HG03575 (cell line): Measurements from ENCODE around the gene MAPK8IP2.
"Not testable (repeated sequence)": the region's sequence is repeated elsewhere in the genome, so short reads cannot be mapped to it uniquely, and the experiment has no call there.

ENCODE experiments used
- ATAC-seq: cut with Tn5 transposase; IDR thresholded peaks from one replicate; pipeline ENCODE4 v1.9.1; 2021; ENCODE audit not compliant: unreplicated experiment, insufficient number of reproducible peaks, low FRiP score; ENCODE audit errors: extremely low read depth

MAPK8IP2 gene

DNA sequence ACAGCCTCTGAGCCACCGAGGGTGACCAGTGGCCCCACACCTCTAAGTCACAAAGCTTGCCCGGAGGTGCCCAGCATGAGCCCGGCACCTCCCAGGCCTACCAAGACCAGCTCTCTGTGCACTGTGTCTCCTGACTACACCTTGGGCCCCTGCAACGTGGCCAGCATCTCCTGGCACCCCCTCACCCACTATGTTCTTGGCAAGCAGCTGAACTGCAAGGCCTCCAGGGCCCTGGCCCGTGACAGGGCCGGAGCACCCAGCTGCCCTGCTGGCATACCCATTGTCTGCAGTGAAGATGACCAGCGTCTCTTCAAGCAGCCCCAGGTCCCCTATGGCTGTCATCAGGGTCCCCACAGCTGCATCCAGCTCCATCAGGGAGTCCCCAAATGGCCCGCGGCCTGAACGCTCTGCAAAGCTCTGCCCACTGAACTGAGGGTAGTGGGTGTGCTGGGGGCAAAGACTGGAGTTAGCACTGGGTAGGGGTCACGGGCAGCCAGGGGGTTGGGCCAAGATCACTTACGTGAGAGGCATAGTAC lies 25.8 kb downstream of the MAPK8IP2 start:
- no peak for ATAC-seq

DNA sequence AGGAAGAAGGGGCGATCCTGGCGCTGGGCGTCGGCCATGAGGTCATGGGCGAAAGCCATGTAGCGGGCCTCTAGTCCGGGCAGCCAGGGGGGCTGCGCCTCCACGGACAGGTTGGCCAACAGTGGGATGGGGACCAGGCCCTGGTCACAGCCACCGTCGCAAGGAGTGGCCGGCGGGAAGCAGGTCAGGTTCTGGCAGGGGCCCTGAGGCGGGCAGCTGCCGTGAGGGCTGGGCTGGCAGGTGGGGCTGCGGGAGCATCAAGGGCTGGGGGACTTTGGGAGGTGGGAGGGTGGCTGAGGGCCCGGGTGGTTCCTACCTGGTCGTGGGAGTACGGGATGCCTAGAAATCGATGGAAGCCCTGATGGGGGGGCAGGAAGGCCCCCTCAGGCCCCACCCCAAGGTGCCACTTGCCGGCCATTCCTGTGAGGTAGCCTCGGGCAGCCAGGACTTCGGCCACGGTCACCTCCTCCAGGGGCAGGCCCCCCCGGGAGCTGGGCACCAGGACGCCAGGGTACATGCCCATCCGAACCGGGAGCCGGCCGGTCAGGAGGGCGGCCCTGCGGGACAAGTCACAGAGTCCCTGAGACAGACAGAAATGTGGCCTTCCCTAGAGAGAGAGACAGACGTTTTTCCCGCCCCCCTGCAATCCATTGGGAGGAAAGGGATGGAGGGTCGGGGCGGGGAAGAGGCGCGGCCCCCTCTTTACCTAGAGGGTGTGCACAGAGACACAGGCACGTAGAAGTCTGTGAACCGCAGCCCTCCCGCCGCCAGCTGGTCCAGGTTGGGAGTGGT lies 26.5 kb downstream of the MAPK8IP2 start:
- no peak for ATAC-seq

DNA sequence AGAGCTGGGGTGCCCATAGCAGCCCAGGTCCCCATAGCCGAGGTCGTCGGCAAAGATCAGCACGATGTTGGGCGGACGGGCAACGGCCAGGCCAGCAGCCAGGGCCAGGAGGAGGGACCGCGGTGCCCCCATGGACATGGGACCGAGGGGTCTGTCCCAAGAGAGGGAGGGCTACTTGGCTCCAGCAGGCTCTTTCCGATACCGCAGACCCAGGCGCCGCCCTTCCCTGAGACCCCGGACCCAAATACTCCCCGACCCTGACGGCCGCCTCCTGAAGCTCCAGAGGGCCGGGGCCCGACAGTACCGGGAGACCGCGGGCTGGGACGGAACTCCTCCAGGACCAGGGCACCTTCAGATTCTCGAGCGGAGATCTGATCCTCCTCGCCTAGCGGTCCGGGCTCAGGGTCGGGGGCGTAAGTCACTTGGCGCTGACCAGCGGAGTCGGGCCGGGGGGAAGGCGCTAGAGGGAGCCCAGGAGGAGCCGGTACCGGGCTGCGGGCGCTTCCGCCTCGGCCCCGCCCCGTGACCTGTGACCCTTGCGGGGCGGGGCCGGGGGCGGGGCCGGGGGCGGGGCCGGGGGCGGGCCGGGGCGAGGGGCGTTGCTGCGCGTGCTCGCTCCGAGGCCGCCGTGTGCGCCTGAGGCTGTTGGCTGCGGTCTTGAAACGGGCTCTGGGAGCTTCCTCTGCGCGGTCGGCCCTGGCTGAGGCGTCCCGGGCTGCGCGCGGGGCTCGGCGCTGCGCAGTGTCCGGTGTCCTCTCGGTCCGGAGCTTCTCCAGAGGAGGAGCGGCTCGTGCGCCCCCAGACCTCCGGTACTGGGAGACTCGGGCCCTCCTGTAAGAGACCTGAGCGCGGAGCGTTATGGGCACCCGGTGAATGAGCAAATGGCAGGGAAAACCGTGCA lies 27.3 kb downstream of the MAPK8IP2 start, which contains the start of gene ARSA:
TSS of gene ARSA (minus strand) at position 511 of the 901 bp plus-strand sequence. CDS start at position 138, 373 bp downstream.
- no peak for ATAC-seq

DNA sequence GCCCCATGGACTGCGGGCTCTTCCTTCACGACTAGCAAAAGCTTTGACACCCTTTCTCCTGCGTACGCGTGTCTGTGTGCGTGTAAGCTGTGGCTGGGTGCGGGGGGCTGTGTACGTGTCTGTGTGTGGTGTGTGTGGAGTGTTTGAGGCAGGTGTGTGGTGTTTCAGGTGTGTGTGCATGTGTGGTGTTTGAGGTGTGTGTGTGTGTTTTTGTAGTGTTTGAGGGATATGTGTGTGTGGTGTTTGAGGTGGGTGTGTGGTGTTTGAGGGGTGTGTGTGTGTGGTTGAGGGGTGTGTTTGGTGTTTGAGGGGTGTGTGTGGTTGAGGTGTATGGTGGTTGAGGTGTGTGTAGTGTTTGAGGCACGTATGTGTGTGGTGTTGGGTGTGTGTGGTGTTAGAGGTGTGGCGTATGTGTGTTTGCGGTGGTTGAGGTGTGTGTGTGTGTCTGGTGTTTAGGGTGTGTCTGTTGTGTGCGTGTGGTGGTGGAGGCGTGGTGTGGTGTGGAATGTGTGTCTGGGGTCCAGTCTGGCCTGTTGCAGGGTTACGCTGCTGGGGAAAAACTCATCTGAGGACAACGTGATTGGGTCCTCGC lies 28.0 kb downstream of the MAPK8IP2 start:
- ATAC-seq: no peak

DNA sequence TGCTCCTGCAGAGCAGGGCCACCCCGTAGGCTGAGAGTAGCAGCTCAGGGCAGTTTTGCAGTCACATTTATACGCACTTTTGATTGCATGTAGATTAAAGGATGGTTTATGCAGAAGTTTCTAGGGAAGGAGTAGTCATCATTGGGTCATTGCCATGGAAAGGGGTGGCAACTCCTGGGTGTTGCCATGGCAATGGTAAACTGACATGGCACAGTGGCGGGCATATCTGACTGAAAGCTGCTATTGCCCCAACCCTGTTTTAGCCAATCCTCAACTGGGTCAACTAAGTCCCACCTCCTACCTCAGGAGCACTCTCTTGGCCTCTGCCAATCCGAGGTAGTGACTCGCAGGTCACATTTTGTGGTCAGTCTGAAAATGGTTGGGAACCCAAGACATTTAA lies 29.8 kb downstream of the MAPK8IP2 start:
- no peak for ATAC-seq

DNA sequence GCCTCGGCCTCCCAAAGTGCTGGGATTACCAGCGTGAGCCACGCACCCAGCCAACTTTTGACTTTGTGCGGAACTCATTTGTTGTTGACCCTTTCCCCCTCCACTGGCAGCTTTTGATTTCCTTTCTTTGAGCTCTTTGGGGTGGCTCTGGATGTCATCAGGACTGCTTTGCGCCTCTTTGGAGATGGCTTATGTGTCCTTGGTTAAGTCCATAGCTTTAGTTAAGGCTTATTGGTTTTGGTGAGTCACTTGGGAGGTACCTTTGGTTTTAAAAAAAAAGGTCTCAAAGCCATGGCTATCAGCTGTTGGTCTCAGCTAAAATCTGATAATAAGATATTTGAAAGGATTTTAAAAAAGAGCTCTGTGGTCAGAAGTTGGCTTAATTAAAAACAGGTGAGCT lies 32.5 kb downstream of the MAPK8IP2 start:
- ATAC-seq: no peak

DNA sequence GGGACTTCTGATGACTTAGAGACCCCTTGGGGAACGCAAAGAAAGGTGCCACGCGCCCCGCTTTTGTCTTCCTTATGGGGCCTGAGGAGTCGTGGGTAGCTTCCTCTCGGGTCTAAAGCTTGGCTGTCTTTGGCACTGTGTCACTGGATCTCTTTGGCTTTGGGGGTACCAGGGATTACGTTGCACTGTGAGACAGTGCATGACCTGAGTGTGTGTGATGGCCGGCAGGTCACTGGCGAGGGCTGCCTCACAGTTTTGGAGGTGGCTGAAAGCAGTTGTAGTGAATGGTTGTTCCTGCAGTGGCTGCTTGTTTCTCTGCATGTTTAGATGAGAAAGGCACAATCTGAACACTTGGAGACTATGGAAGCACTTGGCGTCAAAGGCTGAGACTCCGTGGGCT lies 33.2 kb downstream of the MAPK8IP2 start:
- no peak for ATAC-seq

DNA sequence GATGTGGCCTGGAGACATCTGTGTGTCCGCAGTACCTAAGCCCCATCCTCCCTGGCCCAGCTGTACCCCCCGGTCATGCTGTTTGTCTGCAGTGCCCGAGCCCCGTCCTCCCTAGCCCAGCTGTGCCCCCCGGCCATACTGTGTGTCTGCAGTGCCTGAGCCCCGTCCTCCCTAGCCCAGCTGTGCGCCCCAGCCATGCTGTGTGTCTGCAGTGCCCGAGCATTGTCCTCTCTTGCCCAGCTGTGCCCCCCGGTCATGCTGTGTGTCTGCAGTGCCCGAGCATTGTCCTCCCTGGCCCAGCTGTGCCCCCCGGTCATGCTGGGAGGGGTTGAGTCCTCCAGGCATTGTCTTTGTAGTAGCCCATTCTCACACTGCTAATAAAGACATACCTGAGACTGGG lies 35.0 kb downstream of the MAPK8IP2 start:
- ATAC-seq: no peak

DNA sequence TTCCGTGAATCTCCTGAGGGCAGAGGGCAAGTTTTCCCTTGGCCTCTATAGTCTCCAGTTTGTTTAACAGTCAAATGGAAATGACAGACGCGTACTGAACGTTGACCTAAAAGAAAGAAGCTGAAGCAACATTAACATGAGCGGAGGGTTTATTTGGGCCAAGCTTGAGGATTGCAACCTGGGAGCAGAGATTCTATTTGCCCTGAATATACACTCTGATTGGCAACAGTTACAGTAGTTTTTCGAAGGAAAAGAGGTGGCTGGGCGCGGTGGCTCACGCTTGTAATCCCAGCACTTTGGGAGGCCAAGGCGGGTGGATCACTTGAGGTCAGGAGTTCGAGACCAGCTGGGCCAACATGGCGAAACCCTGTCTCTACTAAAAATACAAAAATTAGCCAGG lies 39.7 kb downstream of the MAPK8IP2 start:
- ATAC-seq: not testable (repeated sequence)

DNA sequence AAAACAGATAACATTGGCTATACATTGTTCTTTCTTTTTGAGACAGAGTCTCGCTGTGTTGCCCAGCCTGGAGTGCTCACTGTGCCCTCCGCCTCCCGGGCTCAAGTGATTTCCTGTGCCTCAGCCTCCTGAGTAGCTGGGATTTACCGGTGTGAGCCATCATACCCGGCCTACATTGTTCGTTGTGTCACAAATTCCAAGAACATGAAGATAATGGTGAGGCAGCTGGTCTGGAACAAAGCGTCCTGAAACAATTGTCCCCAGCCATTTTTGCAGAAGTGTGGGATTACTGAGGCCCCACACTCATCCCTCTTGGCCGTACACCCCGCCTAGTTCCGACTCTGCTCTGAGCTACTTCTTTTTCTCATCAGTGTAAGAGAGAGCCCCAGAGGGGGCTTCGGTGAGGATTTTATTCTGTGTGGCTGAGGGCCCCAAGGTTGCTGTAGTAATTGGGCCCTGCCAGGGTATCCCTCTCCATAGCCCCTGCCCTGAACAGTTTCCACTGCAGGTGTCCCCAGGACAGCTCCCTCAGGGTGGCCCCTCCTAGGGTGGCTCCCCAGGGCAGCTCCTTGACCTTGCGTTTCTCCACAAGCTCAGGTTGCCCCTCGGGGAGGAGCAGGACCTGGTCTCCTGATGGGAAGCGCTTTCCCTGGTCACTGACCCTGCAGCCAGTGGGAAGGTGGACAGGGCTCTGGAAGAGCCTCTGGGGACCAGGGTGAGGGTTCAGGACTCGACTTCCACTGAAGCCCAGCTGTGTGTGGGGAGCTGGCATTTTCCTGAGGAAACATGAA lies 40.5 kb downstream of the MAPK8IP2 start:
- ATAC-seq: no peak

DNA sequence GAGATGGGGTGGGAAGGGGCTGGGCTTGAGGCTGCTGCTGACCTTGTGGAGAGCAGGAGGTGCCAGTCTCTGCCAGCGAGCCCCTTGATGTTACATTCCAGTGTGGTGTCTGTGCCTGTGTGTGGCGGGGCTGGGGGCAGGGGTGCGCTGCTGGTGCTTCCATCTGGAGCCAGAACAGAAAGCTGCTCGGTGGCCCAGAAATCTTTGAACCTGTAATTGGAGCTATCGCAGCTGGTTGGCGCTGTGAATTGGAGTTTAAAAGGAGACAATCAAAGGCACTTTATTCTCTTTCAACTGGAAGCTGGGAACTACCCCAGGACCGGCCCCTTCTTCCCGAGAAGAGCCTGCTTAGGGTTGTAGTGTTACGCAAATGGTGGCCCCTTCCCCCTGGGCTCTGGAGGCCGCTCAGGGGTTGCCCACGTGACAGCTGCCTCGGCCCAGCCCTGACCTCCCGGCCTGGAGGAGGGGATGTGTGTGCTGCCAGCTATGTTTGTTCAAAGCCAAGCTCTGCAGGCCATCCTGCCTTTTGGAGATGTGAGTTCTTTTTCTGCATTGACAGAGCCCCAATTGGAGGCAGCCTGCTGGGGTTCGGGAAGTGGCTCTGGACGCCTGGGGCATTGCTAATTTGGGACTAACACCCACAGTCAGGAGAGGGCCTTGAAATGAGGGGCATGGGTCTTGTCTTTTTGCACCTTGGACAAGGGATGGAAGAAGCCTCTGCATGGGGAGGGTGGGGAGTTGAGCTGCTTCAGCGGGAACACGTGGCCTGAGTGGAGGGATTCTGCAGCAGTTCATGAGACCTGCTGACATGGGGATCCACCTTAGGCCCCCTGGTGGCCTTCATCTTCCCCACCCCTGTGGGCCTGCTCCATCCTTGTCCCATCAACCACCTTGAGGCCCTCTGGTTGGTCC lies 41.4 kb downstream of the MAPK8IP2 start:
- no peak for ATAC-seq

DNA sequence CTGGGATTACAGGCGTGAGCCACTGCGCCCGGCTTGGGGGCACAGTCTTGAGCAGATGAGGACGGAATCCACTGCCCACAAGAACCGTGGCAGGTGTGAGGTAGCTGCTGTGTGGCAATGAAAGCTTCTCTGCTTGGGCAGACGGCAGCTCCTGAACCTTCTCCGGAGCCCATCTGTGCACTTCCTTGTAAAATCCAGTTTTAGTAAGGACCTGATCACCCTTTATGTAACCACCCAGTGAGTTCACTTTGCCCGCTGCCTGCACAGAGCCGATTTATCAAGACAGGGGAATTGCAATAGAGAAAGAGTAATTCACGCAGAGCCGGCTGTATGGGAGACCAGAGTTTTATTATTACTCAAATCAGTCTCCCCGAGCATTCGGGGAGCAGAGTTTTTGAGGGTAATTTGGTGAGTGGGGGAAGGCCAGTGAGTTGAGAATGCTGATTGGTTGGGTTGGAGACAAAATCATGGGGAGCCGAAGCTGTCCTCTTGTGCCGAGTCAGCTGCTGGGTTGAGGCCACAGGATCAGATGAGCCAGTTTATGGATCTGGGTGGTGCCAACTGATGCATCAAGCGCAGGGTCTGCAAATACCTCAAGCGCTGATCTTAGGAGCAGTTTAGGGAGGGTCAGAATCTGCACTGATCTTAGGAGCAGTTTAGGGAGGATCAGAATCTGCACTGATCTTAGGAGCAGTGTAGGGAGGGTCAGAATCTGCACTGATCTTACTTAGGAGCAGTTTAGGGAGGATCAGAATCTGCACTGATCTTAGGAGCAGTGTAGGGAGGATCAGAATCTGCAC lies 42.6 kb downstream of the MAPK8IP2 start:
- ATAC-seq: not testable (repeated sequence)

DNA sequence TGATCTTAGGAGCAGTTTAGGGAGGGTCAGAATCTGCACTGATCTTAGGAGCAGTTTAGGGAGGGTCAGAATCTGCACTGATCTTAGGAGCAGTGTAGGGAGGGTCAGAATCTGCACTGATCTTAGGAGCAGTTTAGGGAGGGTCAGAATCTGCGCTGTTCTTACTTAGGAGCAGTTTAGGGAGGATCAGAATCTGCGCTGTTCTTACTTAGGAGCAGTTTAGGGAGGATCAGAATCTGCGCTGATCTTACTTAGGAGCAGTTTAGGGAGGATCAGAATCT lies 43.2 kb downstream of the MAPK8IP2 start:
- not testable (repeated sequence) for ATAC-seq

DNA sequence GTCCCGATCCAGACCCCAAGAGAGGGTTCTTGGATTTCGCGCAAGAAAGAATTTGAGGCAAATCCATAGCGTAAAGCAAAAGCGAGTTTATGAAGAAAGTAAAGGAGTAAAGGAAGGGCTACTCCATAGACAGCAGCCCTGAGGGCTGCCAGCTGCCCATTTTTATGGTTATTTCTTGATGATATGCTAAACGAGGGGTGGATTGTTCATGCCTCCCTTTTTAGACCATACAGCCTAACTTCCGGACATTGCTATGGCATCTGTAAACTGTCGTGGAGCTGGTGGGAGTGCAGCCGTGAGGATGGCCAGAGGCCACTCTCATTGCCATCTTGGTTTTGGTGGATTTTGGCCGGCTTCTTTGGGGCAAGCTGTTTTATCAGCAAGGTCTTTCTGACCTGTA lies 52.7 kb downstream of the MAPK8IP2 start:
- ATAC-seq: no peak

DNA sequence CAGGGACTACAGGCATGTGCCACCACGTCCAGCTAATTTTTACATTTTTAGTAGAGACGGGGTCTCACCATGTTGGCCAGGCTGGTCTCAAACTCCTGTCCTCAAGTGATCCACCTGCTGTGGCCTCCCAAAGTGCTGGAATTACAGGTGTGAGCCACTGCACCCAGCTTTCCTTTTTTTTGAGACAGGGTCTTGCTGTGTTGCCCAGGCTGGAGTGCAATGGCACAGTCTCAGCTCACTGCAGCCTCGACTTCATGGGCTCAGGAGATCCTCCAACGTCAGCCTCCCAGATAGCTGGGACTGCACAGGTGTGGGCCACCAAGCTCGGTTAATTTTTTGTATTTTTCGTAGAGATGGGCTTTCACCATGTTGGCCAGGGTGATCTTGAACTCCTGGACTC lies 54.1 kb downstream of the MAPK8IP2 start:
- not testable (repeated sequence) for ATAC-seq

DNA sequence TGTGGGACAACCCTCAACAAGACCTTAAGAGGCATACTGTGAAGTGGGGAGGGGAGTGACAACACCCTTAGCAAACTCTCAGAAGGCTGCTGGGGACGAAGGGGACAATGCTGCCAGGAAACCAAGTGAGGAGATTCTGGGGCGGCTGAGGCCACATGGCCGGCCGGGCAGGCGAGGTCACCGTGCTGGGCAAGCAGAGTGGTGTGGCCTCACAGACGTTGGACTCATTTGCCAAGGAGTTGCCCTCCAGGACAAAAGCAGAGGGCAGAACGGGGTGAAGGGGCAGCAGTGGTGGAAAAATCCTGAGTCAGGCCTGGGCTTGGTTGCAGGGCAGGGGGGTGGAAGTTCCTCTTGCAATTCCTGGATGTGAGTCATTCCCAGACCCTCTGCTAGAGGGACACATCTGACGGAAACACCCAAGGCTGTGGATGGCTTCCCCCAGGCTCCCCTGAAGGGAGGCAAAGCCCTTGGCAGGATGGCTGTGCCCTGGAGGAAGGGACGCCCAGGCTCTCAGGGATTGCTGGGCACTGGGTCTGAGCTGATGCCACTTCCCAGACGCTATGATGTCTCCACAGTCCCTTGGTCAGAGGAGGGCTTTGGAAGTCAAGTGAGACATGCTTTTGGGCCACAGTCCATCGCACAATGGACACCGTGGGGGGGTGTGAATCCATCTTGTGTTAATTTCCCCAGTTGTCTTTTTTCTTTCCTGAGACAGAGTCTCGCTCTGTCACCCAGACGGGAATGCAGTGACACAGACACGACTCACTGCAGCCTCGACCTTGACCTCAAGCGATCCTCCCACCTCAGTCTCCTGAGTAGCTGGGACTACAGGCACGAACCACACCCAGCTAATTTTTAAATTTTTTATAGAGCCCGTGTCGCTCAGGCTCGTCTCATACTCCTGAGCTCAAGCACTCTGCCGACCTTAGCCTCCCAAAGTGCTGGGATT lies 55.8 kb downstream of the MAPK8IP2 start:
- ATAC-seq: no peak
